Measurements from ENCODE around the gene ARHGEF16.

DNA sequence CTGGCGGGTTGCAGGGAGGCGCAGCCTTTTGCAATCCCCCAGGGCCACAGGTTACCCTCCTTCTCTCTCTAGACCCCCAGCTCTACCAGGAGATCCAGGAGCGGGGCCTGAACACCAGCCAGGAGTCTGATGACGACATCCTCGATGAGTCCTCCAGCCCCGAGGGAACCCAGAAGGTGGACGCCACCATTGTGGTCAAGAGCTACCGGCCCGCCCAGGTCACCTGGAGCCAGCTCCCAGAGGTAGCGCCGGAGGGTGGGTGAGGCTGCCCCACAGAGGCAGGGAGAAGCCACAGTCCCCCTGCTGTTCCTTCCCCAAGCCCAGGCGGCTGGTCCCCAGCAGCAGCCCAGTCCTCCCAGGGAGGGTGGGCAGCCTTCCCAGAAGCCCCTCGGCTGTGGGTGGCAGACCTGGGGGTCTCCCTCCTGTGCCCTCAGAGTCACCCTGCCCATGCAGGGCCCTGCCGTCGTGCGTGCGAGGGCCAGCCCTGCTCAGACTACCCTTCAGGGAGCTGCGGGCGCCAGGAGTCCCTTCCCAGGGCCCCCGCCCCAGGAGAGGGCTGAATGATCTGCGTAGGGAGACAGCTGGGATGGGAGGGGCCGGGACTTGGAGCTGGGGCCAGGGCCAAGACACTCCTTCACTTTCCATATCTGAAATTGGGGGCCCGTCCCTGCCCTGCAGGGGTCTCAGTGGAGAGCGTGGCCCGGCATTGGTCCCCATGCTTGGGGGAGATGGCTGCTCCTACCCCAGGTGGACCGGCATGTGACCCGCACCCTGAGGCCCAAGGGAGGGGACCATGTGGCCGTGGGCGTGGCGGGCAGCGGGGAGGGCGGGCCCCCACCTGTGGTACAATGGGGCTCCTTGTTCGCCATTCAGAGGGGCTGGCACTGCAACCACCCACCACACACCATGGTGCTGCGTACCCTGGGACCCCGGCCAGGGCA is 12.9 kb downstream of the ARHGEF16 start:
- TF ChIP-seq CTCF (IDR thresholded peaks at IDR 0.05) (no peak), POLR2A (IDR thresholded peaks at IDR 0.05) (no peak), EP300 (IDR thresholded peaks at IDR 0.05) (no peak), POLR2AphosphoS5 (IDR thresholded peaks at IDR 0.05) (no peak)

Data from suprapubic skin (tissue), 4 donors.